HG02981 (cell line): ENCODE measurements around the gene CTAG1B.
"Not testable (repeated sequence)": the region's sequence is repeated elsewhere in the genome, so short reads cannot be mapped to it uniquely, and the experiment has no call there.

Experiments
- ATAC-seq: cut with Tn5 transposase; IDR thresholded peaks from one replicate; pipeline ENCODE4 v1.9.1; 2021; ENCODE audit warnings: mild to moderate bottlenecking, moderate library complexity; ENCODE audit not compliant: unreplicated experiment

The CTAG1B gene

DNA sequence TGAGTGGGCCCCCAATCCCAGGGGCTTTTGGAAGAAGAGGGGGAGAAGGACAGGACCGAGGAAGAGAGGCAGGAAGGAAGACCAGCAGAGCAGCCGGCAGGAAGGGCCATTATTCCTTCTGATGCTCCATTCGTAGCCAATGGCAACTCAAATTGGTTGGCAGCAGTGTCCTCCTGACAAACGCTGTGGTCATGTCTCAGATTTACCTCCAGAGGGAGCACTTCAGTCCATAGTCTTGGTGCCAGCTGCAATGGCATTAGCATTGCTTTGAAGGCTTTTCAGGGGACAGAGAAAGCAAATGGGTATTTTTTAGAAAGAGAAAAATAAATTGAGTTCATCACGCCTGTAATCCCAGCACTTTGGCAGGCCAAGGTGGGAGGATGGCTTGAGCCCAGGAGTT, 9.9 kb upstream of the CTAG1B start:
- not testable (repeated sequence) for ATAC-seq

DNA sequence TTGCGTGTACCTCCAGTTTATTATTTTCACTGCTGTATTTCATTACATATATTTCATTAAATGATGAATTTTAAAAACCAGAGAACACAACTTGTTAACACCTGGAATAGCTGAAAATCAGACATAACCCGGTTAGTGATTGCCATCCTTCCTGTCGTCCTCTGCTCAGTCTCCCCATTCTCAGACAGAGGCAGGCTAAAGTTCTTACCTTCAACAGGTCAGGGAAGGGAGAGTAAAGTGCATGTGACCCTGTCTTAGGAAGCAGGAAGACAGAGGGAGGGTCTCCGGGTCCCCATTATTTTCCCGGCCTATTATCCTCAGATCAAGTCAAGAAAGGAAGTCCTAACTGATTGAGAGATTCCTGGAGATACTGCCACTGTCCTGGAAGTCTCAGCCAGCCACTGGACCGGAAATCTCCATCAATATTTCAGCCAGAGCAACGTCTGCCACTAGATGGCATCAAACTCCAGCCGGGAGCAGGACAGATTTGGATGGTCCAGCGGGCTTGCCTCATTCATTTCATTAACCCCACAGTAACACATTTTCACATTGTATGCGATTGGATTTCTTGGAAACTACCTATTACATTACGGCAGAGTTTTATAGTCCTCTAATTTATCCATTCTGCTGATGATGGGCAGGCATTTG, 1.8 kb upstream of the CTAG1B start:
- ATAC-seq = not testable (repeated sequence)

GRCh38 chrX:154613586-154613985, 5.5 kb downstream of the CTAG1B start:
- not testable (repeated sequence) for ATAC-seq

DNA sequence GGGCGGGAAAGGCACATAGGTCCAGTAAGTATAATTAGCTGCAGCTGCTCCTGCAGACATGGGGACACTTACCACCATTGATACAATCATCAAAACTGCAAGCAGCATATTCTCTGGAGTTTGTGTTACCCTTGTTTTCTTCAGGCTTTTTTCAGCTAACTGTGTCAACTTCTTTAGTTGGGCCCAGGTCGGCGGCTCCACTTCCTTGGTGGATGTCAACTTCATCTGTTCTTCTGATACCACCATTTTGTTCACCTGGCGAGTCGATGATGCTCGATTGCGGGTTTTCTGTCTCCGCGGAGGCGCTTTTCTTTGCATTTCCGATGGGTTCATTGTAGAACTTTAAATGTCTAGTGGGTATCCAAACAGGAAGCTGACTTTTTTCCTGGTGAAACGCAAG, 7.9 kb downstream of the CTAG1B start:
- not testable (repeated sequence) for ATAC-seq

- ATAC-seq = not testable (repeated sequence)
Measured at GRCh38 chrX:154608823-154609222, 10.3 kb downstream of the CTAG1B start.

DNA sequence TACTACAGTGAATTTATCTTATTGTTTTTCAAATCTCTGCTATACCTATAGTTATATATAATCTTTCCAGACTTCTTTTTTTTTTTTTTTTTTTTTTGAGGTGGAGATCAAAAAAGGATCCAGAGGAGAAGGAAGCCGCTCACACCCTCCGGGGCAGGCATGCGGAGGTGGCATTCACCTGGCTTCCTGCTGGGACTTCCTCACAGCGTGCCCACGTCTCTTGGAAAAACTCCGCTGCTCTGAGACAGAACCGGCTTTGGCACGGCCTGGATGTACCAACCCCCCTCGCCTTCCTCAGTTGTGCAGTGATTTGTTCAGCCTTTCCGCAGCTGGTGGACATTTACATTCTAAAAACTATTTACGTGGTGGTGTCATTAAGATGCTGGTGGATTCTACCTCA, 11.1 kb downstream of the CTAG1B start:
- not testable (repeated sequence) for ATAC-seq

GRCh38 chrX:154607370-154607769, 11.7 kb downstream of the CTAG1B start:
- ATAC-seq = no peak

DNA sequence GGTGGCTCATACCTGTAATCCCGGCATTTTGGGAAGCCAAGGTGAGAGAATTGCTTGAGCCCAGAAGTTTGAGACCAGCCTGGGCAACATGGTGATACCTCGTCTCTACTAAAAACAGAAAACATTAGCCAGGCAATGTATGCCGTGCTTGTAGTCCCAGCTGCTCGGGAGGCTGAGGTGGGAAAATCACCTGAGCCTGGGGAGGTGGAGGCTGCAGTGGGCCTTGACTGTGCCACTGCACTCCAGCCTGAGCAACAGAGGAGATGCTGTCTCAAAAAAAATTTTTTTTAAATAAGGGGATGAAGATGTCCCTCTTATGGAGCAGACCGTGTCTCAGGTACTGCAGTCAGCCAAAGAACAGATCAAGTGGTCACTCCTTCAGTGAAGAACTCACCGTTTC, 13.5 kb downstream of the CTAG1B start:
- ATAC-seq = no peak

DNA sequence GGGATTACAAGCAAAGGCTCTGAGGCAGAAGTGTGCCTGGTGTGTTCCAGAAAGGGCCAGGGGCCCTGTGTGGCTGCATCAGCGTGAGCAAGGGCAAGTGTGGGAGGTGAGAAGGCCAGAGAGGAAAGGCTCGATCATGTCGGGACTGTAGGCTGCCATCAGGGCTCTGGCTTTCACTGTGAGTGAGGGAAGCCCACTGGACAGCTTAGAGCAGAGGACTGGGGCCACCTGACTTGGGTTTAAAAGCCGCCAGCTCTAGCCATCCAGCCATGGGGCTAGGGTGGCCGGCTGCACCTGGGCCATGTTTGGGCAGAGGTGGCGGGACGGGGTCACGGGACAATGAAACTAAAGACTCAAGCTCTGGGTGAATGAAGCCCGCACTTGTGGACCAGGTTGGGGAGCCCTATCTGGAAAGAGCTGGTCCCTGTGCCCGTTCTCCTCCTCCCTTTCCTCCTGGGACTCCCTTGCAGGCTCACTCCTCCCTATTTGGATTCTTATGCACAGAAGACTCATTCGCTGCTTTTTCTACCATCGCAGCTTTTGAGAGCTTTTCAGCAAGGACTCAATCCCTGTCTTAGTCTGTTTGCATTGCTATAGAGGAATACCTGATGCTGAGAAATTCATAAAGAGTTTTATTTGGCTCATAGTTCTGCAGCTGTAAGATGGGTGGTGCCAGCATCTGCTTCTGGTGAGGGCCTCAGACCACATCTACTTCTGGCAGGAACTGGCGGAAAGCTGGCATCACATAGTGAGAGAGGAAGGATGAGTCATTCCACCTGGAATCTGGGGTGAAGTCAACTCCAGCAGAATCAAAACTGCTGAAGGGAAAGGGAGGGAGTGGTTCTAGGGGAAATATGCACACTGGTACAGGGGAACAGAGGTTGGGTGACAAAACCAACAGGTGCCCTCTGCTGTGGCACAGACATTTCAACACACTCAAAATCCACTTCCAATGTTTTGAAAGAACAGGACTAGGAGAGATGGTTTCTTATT, 15.3 kb downstream of the CTAG1B start:
- no peak for ATAC-seq

DNA sequence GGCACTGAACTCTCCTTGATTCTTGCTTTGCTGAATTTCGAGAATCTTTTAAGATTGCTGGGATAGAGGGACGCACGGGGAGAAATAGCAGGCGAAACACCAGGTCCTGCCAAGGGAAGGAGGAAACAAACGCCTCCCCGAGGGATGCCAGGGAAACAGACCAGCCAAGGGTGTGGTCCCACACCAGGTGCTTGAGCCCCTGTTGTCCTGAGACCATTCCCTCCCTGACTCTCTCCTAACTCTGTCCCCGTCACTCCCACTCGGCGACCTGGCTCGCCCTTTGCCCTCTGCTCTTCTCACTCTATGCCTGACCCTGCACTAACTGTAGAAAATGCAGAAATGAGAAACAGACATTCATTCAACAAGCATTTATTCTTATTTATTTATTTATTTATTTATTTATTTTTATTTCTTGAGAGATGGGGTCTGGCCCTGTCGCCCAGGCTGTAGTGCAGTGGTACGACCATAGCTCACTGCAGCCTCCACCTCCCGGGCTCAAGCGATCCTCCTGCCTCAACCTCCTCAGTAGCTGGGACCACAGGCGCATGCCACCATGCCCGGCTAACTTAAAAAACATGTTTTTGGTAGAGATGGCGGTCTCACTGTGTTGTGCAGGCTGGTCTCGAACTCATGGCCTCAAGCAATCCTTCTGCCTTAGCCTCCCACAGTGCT, 16.2 kb downstream of the CTAG1B start:
- no peak for ATAC-seq

DNA sequence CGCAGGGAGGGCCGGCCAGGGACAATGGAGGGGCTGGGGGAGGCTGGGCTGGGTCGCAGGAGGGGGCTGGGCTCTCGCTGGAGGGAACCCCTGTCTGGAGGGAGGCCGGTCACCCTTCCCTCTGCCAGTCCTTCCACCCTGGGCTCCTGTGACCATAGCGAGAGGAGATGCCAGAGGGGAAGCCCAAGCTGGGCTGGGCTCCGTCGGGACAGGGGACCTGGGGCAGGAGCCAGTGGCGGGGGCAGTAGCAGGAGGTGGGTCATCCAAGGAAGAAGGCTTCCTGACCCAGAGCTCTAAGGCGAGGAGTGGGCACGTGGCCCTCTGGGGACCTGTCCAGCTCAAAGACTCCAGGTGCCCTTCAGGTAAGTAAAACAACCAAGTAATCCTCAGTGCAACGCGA, 16.9 kb downstream of the CTAG1B start:
- no peak for ATAC-seq

DNA sequence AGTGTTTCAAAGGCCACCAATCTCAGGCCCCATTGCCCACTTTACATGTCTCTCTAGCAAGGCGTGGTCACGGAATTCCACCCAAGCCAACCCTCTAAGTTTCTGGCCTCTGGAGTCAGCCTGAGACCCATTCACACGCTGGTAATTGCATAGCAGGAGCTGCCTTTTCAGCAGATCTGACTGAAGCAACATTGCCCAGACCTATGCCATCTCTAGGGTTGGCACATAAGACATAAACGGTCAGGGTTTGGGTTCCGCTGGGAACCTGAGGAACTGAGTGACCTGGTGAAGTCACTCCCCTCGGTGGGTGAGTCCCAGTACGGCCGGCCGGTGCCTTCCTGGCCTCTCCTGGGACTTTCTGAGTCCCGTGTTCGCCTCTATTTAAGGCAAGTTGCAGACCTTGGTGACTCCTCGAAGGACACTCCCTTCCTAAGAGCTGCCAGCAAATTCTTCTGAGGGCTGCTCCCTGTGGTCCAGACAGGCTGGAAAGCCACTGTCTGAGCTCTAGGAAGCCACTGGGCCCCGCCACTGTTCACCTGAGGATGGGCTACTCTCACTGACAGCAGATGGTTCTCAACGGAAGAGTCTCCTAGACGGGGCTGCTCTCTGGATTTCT, 18.2 kb downstream of the CTAG1B start:
- ATAC-seq = no peak

DNA sequence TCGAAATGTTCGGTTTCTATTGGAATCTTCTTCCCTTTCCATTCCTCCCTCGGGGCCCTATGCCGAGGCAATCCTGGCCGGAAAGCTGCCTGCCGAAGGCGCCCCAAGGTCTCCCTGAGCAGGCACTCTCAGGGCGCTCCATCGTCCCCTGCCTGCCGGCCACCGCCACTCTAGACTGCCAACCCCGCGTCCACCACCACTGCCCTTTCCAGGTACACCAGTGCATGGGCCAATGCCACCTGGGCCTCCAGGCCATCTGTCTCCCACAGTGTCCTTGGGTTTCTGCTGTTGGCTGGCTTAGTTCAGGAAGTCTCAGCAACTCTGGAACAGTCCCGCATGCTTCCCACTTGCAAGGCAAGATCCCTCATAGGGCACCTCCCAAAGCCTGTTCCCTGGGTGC, 19.6 kb downstream of the CTAG1B start:
- no peak for ATAC-seq

GRCh38 chrX:154598656-154599055, 20.4 kb downstream of the CTAG1B start:
- ATAC-seq = no peak

- no peak for ATAC-seq
Measured at GRCh38 chrX:154597221-154597620, 21.9 kb downstream of the CTAG1B start.

DNA sequence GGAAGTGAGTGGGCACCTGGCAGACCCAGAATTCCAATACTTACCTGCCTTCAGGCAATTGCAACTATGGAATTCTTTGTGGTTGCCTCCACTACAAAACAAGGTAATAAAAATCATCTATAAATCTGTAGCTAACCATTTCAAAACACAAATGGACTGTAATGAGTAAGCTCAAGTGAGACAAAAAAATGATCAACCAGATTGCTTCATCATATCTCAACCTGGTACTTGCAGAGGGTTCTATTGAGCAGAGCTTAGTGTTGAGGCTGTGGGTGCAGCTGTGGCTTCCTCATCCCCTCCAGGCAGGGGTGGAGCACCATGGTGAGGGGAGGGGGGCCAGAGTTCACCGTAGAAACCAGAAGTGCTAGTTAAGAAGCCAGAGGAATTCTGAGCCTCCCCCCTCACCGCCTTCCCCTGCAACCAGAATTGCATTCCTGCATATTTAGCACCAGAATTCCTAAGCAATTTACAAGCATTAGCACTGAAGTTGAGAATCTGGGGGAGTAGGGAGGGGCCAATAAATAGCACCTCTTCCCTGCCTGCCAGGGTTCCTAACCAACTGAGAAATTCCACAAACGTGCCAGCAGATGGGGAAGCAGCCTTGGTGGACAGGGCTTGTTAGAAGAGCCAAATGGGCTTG, 22.7 kb downstream of the CTAG1B start:
- ATAC-seq = no peak

- ATAC-seq = no peak
Measured at GRCh38 chrX:154595559-154596249, 23.4 kb downstream of the CTAG1B start.

DNA sequence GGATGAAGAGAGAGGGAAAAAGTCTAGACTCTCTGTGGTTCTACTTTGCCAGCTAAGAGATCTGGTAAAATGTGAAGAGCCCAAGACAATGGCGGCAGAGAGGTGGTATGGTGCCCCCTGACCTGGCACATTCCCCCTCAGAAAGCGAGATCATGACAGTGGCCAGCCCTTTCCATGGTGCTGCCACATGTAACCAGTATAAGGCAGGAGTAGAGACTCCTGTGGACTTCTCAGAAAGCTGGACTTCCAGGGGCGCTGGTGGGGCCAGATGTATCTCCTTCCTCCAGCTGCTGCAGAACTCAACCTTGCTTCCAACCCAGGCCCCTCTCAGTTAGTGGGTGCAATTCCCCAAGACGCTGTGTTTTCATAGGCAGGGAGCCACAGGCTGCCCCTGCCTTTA, 24.6 kb downstream of the CTAG1B start:
- ATAC-seq = no peak

GRCh38 chrX:154593201-154593600, 25.9 kb downstream of the CTAG1B start:
- no peak for ATAC-seq

DNA sequence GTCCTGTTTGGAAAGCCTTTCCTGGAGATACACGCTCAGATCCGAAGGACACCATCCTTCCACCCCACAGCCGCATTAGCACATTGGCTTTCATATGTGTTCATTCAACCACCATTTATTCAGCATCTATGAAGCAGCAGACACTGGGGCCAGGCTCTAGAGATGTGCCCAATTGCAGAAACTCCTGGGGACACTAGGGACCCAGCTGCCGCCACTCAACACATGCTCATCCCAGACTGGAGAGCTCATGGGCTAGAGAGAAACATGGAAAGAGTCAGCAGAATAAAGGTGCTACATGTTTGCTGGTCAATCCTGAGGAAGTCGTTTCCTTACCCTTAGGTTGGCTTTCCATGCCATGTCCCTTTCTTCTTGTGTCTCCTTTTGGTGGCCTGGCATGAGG, 26.6 kb downstream of the CTAG1B start:
- ATAC-seq = no peak
